ENCODE measurements around the gene IMP3.

The IMP3 gene

DNA sequence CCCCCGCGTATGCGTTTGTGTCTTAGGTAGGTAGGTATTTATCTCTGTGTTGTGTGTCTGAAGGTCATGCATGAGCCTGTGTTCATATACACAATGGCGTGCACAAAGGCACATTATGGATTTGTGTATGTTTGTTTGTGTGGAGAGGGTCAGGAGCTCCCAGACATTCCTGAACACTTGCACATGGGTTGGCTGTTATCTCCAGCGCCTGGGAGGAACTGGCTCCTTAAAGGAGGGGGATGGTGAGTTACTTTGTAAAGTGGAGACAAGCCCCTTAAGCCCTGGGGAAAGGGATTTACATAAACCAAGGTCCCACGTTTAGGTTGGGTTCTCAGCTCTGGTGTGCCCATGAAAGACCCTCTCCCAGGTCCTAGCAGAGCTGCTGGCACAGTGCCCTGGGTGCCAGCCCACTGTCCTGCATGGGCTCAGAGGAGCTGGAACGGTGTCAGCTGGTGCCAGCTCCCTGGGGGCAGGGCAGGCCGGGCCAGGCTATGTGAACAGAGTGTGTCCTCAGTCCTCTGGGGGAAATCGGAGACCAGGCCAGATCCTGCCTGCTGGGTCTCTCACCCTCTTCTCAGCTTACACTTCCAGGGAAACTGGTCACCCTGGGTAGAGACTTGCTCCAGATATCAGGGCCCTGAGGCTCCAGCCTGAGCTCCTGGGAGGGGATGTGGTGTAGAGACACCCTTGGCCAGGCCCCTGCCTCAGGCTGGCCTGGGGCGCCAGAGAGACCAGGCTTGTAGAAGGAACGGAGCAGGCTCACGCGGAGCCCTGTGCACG, 32.8 kb upstream of the IMP3 start:
- no peak for DNase-seq (ENCODE audit: low read depth in 2 of 2)

DNA sequence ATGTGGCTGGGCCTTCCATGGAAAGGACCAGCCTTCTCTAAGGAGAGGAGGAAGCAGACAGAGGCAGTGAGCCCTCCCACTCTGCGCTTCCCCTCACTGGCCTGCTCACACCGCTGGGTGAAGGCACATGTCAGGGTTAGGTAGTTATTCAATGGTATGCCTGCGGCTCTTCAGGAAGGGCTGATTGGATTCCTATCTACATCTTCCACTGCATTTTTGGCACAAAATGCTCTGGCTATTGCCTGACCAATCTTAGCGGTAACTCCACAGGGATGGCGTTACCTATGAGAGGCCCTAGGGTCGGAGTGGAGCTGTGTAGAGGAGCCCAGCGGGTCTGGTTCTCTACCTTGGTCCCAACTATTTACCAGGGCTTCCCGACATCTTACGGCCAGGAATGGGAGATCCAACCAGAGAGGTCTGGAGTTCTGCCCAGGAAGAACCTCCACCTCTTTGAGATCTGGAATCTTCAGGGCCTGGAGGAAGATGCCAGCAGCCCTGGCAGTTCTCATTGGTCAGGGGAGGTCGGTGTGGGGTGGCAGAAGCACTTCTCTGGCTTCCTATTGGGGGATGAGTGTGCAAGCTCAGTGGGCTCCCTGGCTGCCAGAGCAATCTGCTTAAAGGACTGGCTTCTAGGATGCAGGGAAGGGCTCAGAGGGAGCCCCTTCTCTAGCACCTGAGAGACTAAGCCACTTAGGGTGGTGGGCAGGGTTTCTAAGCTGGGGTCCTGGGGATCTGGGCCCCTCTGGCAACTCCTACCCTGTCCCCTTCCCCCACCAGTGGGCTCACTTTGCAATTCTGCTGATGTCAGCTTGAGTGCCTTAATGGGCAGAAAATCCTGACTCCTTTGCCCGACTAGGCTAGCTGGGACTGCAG, 31.9 kb upstream of the IMP3 start:
- DNase-seq (ENCODE audit: low read depth in 2 of 2): no peak

DNA sequence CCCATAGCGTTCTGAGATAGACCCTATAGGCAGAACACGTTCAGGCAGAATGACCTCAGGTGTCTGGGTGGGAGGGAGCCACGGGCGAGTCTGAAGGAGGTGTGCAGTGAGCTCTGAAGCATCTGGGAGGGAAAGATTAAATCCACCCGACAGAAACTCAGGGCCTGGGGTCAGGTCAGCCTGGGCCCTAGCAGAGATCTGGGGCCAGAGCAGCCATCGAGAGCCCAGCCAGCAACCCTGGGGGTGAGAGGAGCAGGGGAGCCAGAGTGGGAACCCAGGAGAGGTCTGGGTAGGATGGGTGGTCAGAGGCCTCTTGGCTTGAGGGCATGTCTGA, 29.8 kb upstream of the IMP3 start:
- DNase-seq (ENCODE audit: low read depth in 2 of 2): no peak

DNA sequence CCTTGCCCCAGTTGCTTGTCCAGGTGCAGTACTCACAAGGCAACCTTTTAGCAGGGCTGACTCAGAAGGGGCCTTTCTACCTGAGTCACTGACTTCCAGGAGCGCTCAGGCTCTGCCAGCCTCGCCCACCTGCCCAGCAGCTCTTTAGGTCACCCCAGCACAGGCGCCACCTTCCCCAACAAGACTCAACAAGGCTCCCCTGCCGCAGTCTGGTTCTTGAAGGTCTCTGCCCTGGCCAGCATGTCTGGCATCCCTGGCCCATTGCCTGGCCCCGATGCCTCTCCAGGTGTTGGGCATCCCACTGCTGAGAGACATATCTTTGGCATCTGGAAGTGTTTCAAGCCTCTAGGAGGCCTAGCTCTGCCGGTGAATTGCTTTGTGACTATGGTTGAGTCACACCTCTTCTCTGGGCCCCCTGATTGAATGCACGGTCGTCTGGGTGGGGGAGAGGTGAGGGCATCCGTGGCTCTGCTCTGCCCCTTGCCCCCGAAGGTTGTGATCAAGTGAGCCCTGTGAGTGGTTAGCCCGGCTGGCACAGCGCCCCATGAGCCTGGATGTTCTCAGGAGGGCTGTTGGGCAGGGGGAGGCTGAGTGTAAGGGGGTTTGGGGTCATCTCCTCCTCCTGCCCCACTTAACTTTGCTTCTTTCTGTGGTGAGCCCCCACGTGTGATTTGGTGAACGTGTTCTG, 29.3 kb upstream of the IMP3 start:
- DNase-seq (ENCODE audit: low read depth in 2 of 2): no peak

DNA sequence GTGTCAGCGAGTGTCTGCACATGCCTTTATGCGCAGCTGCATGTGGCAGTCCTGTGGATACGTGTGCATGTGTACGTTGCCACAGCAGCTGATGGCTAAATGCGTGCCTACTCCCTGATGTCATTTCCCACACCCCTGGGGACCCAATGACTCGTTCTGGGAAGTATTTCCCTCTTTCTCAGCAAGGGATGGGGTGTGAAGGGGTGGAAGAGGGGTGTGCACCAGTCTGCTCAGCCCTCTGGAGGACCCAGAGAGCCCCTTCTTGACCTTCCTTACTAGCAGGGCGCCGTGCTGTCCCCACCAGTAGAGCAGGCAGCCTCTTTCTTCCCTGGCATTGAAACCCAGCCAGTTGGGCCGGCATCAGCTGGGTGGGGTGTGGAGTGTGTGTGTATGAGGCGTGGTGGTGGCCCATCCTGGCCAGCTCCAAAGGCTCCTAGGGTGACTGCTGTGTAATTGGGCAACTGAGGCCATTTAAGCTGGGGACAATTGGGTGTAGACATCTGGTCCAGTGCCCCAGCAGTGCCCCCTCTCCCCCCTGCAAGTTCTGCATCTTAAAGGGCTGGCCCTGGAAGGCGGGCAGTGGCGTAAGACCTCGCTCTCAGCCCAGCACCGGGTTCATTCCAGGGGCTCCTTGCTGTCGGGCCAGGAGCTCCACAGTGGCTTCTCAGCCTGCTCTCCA, 26.9 kb upstream of the IMP3 start:
- no peak for DNase-seq (ENCODE audit: low read depth in 2 of 2)

DNA sequence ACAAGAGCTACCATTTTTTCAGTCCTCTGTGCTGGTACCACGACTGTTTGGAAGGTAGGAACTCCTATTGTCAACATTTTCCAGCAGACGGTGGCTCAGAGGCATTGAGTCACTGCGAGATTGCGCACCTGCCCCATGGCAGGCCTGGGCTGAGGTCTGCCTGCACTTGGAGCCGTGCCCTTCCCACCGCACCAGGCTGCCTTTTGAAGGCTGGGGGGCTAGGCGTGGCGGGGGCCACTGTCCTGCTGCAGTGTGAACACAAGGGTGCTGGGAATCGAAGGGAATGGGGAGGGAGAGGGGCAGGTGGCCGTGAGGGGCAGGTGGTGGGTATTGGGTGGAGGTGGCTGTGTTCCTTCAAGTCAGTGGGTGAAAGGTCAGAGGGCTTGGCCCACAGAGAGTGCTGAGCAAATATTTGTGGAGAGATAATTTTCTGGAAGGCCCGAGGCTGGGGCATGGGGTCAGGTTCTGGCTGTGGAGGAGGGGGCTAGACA, 24.0 kb upstream of the IMP3 start:
- no peak for DNase-seq (ENCODE audit: low read depth in 2 of 2)

DNA sequence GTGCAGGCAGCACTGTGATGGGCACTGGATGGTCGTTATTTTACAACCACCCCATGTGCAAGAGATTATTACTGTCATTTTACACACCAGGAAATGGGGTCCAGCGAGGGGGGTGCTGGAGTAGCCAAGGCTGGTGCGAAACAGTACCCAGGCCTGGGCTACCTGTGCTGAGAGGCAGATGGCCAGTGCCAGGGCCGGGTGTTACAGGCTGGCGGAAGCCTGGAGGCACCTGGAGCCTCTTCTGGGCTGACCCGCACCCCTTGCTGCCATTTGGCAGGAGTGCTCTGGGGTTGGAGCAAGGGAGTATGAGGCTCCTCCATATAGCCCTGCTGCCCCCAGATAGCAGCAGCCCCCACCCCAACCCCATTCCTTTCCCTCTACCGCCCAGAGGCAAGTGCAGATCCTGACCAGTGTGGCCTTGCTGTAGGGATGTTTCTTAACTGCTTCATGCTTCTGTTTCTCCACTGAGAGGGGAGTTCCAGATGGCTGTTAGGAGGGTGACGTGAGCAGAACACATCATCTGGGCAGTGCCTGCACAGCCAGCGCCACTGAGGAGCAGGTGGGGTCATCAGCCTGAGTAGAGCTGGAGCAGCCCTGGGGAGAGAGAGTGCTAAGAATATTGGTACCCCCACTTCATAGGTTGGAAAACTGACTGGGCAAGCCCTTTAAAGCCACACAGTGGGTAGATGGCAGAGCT, 22.9 kb upstream of the IMP3 start:
- DNase-seq (ENCODE audit: low read depth in 2 of 2): no peak

DNA sequence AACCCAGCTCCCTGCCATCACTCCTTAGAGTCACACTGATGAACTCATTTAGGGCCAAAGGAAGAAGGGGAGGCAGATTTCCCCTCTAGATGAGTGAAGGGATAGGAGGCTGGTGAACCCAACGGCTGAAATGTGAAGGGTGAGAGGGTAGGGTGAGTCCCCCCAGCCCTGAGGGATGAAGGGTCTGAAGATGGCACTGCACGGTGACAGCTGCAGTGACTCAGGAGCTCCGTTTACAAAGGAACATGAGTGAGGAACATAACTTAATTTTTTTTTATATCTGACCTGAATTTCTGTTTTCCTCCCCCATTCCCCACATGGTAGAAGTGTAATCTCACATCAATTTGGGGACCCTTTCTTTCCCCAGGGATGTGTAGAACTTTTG, 21.7 kb upstream of the IMP3 start:
- DNase-seq (ENCODE audit: low read depth in 2 of 2): no peak

DNA sequence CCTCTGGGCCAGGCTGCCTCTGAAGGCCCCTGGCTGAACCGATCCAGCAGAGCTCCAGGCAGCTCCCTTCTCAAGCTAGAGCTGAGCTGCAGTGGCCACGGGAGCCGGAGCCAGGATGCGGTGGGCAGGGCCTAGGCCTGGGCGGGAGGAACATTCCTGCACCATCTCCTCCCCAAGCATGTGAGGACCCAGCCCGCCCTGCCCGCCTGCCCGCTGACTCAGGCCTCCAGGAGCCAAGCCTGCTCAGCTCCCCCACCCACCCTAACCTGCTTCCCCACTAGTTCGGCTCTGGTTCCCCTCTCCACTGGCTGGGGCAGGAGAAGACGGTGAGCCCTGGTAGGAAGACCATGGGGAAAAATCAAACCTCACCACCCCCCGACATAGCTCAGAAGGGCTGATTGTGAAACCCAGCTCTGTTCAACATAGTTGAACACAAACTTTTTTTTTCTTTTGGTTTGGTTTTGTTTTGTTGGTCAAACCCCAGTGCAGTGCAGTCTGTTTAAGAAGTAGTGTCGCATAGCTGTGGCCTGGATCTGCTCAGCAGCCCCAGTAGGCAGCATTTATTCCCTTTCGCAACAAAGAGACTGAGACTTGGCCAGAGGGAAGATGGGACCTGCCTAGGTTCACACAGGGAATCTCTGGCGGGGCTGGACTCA, 21.2 kb upstream of the IMP3 start:
- no peak for DNase-seq (ENCODE audit: low read depth in 2 of 2)

DNA sequence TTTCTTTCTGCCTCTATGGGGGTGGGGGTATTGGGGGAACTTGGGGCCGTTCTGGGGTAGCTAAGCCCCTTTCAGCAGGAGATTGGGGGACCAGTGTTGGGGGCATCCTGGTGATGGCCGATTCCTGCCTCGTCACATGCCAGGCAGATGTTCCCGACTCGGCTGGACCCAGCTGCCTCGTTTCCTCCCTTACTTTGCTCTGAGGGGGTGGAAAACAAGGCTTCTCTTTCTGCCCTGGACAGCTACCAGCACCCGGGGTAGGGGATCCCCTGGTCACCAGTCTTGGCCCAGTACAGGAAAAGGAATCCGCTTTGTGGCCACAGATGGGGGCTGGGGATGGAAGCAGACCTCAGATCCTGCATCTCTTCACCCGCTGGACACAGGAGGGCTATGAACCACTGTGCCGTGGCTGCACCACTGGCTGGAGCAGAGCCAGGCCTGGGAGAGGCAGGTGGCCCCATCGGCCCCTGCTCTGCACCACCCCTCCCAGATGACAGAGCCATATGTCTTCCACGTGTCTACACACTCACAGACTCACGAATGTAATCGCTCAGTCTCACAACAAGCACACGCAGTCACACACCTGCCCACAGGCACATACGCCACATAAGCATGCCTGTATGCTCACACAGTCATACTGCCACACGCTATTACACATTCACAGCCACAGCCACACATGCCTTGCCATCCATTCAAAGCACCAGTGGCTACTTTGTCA, 20.1 kb upstream of the IMP3 start:
- DNase-seq (ENCODE audit: low read depth in 2 of 2): no peak

DNA sequence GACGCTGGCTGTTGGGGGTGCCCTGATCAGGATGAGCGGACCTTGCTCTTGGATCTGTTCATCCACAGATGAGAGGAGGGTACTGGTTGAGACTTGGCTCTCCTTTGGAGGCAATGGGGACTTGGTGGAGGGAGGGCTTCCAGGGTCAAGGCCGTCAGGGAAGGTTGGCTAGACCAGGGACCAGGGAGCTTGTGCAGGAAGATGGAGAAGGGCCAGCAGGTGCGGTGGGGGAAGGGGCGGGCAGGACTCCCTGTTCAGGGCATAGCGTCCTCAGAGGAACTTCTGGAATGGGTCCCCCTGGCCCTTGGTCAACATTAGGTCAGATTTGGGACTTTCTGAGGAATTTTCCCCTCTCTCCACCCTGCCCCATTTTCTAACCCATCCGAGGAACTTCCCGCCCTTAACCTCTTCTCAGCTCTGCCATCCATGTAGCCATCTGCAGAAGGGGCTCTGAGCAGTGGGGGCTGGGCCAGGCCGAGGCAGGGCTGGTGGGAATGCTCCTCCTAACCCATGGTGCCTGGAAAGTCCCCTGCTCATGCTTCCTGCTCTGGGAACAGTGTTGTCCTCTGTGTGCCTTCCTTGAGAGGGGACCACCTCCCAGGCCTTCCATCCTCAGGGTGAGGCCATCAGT, 19.2 kb upstream of the IMP3 start:
- DNase-seq (ENCODE audit: low read depth in 2 of 2): no peak

DNA sequence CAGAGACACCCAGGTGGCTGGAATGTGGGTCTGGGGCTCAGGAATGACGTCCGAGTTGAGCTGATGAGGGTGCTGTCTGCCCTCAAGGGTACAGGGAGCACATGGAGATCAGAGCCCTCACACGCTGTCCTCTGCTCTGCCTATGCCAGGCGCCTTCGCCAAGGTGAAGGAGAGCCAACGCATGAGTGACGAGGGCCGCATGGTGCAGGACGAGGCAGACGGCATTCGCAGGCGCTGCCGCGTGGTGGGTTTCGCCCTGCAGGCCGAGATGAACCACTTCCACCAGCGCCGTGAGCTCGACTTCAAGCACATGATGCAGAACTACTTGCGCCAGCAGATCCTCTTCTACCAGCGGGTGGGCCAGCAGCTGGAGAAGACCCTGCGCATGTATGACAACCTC, 16.8 kb upstream of the IMP3 start:
- no peak for DNase-seq (ENCODE audit: low read depth in 2 of 2)

DNA sequence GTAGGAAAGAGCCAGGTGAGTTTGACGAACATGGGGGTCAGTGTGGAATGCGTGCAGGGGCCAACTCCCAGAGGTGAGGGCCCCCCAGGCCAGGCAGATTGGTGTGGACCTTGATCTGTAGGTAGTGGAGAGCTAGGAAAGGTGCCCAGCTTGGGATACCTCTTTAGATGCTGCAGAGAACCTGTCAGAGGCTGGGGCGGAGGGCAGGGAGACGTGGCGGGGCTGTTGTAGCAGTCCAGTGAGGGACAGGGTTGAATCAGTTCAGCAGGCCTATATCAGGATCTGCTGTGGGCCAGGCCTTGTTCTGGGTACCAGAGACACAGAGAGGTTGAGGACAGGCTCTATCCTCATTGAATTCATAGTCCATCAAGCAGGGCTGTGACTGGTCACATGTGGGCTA, 16.3 kb upstream of the IMP3 start:
- no peak for DNase-seq (ENCODE audit: low read depth in 2 of 2)

DNA sequence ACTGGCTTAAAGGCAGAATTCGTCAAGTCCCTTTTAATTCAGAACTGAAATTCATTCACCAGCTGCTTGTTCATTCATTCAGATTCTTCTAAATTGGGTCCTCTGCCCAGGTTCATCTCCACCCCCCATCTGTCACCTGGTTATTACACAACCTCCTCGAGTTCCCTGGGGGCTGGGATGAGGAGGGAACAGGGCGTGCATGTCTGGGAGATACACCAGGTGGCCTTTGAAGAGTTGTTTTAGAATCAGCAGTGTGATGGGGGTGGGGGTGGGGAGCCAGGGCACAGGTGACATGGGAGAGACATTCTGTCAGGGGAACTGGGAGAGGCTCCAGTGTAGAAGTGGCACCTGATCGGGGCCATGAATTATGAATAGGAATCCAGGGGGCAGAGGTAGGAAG, 15.9 kb upstream of the IMP3 start:
- no peak for DNase-seq (ENCODE audit: low read depth in 2 of 2)

DNA sequence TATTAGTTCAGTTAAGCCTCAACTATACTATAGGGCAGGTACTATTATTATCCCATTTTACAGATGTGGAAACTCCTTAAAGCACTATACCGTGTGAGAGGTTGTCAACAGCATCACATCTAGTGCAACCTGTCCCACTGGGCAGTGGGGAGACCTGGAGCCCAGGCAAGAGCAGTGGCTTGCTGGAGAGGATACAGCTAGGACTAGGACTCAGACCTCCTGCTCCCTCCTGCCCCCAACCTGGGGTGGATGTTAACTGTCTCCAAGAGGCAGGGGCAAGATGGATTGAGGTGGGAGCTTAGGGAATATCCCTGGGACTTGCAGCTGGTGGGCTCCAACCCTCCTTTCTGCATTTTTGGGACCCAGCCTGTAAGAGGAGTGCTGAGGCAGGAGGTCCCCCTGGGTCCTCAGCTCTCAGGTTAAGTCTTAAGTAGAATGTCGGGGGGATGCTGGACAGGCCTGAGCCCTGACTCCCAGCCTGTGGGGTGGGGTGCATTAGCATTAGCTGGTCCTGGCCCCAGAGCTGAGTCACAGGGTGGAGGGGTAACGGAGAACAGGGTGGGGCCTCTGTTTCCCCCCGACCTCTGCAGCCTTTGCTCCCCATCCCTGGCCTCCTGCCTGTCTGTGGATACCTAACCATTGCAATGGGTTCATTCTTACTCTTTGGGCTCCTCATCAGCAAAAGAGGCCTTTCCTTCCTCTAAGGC, 14.3 kb upstream of the IMP3 start:
- DNase-seq (ENCODE audit: low read depth in 2 of 2): no peak

DNA sequence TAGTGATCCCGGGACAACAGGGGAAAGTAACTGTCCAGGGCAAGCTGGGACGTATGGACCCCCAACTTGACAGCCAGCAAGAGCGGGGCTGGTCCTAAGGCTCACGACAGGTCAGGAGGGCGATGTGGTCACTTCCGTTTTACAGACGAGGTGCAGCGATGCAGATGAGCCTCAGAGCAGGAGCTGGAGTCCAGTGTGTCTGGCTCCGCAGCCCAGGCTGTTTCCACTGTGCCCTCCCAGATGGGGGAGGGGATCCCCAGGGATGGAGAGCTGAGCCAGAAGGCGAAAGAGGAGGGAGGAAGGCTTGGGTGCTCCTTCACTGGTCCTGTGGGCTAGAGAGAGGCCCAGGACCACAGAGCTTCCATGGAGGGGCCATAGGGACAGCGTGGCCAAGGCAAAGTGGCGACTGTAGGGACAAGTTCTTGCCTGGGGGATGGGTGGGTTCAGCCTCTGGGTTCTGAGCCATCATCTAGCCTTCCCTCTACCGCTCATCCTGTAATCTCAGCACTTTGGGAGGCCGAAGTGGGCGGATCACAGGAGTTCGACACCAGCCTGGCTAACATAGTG, 13.4 kb upstream of the IMP3 start:
- no peak for DNase-seq (ENCODE audit: low read depth in 2 of 2)

DNA sequence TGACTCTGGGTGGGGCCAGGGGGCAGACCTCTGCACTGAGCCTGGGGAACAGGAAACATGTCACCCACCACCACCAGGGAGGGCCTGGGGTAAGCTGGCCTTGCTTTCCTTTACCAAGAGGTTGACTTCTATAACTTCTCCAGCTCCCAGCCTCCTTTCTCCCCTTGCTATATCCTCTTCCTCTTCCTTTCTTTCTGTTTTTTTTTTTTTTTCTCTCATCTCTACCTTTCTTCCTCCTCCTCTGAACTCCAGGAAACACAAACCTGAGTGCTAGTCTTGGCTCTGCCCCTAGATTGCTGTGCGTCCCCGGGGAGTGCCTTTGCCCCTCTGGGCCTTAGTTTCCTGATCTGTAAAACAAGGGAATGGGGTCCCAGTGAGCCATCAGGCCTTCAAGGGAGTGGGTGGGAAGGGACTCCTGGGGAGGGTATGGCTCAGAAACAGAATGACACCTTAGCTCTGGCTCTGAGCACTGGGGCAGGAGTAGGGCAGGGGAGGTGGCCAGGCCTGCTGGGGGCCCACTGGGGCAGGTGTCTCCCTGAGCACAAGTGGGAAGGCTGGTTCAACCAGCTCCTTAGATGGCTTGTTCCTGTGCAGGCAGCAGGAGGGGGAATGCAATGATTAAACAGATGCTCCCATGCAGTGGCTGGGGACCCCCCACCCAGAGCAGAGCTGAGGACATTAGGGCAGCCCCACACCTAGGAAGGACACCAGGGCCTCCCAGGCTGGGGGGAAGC, 12.0 kb upstream of the IMP3 start:
- DNase-seq (ENCODE audit: low read depth in 2 of 2): no peak
